Small intestine (tissue), 16 donors: Measurements from ENCODE around the gene OR5L2. TPM values are rescaled to one million over a fixed set of nuclear protein-coding genes. Genes with fewer than 3 reads are reported as not detected.

Experiments
- DNase-seq, 2 donors: peaks; one replicate each; pipeline versions ENCODE4 v3.0.0 to v3.0.0-alpha.2; 2013
- FAIRE-seq: peaks from 2 replicates; lab custom pipeline; 2012; peaks lifted over from hg19 to GRCh38; lab: Jason Lieb, UNC
- H3K27ac ChIP-seq, 3 donors: one replicate each; pipeline ENCODE4 v1.5.1; 2013; ENCODE audit warnings: low read length in 2 of 3, mild to moderate bottlenecking in 2 of 3, control low read depth in 1 of 3, inconsistent platforms in 1 of 3, low read depth in 1 of 3, moderate library complexity in 1 of 3
- H3K27me3 ChIP-seq, 3 donors: one replicate each; pipeline ENCODE4 v1.6.1; 2013; ENCODE audit warnings: low read length in 3 of 3, inconsistent platforms in 1 of 3; ENCODE audit not compliant: control insufficient read depth in 3 of 3, insufficient read depth in 3 of 3
- H3K36me3 ChIP-seq, 3 donors: one replicate each; pipeline ENCODE4 v1.6.1; 2013; ENCODE audit warnings: low read length in 3 of 3, inconsistent platforms in 1 of 3, low read depth in 1 of 3, mild to moderate bottlenecking in 1 of 3, moderate library complexity in 1 of 3; ENCODE audit not compliant: control insufficient read depth in 3 of 3, insufficient read depth in 2 of 3
- H3K4me1 ChIP-seq, 3 donors: one replicate each; pipeline ENCODE4 v1.6.1; 2013; ENCODE audit warnings: low read length in 2 of 3, inconsistent platforms in 1 of 3, low read depth in 1 of 3, mild to moderate bottlenecking in 1 of 3, moderate library complexity in 1 of 3; ENCODE audit not compliant: control insufficient read depth in 3 of 3, insufficient read depth in 2 of 3
- H3K4me3 ChIP-seq, 3 donors: one replicate each; pipeline ENCODE4 v1.5.1; 2013; ENCODE audit warnings: low read length in 3 of 3, control low read depth in 1 of 3, inconsistent platforms in 1 of 3, low read depth in 1 of 3, mild to moderate bottlenecking in 1 of 3, moderate library complexity in 1 of 3
- H3K9me3 ChIP-seq, 2 donors: one replicate each; pipeline ENCODE4 v1.6.1; 2013; ENCODE audit warnings: low read depth in 1 of 2, low read length in 1 of 2; ENCODE audit not compliant: control insufficient read depth in 2 of 2, insufficient read depth in 1 of 2
- WGBS, 3 donors: extraction: QIAGEN DNeasy Blood & Tissue Kit; methylation state at CpG; one replicate each; pipeline ENCODE4 v1.1.7; 2013; 5-methylcytosine and 5-hydroxymethylcytosine counted together
- long read RNA-seq, 10 donors: transcript quantifications; one replicate each; lab custom pipeline, GENCODE V29; 2026
- polyA plus RNA-seq, 4 donors: library from polyadenylated mRNA; stranded (reverse) in 3 of 4; unstranded in 1 of 4; fragments of 200-250 nt in 3 of 4; fragments of 120-200 nt in 1 of 4; gene quantifications; one replicate each; pipeline versions ENCODE4 v1.2.1 to v1.2.3, GENCODE V29; 2013
- donor health status: healthy with polysubstance abuse.
- donor health status: control.
- donor health status: control.
- donor health status: Bipolar disorder and iron deficiency.
- donor health status: healthy.

Gene OR5L2
- polyA plus RNA-seq = not detected
- long read RNA-seq, donor 1 = 0 reads
- long read RNA-seq, donor 2 = 0 reads
- long read RNA-seq, donor 3 = 0 reads
- long read RNA-seq, donor 4 = 0 reads
- long read RNA-seq, donor 5 = 0 reads
- long read RNA-seq, donor 6 = 0 reads
- long read RNA-seq, donor 7 = 0 reads
- long read RNA-seq, donor 8 = 0 reads
- long read RNA-seq, donor 9 = 0 reads
- long read RNA-seq, donor 10 = 0 reads

DNA sequence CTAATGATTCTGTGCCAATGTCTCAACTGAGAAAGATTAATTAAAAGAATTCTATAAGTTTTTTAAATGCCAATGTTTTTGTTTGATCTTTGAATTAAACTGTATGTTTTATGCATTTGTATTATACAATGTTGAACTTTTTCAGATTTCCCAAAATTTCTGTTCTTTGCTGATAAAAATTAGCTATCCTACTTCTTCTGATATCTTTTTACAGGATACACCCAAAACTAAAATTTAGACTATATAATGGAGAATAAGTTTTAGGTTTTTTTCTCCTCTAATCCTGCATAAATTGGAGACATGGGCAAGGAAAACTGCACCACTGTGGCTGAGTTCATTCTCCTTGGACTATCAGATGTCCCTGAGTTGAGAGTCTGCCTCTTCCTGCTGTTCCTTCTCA, at the start of gene OR5L2:
OR5L2 (plus strand) TSS at position 301 of the 400 bp plus-strand sequence; CDS start at position 301, 0 bp downstream.
- Histone ChIP-seq H3K9me3 (peaks cover 0 to 24% of the 10 kb centered on the region in 2 donors), H3K27ac (no peak within 1 kb of the TSS), H3K27me3 (no peaks in the 10 kb centered on the region), H3K4me3 (no peak within 1 kb of the TSS), H3K36me3 (no peaks in the 10 kb centered on the region), H3K4me1 (no peaks in the 10 kb centered on the region)
- FAIRE-seq = no peak
- no peak for DNase-seq

DNA sequence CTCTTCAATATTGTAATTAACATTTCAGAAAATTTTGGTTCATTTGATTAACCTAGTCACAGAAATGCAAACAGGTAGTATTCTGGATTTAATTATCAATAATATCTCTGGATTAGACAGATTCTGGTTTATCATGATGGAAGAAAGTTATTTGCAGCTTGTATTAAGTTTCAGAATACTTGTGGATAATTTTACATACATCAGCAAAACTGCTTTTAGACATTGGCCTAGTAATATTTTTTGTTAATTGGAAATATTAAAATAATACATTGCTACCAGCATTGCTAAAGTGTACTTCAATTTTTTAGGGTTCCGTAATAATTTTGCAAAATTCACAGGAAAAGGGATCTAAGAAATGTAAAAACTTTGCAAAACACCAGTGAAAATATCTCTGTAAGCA, 35.4 kb upstream of the OR5L2 start:
- no peaks in the 10 kb centered on the region for H3K4me1 ChIP-seq
- H3K36me3 ChIP-seq = no peaks in the 10 kb centered on the region
- no peaks in the 10 kb centered on the region for H3K27me3 ChIP-seq
- DNase-seq = no peak
- 75 to 86% (median 86%) methylated on average over 1 of the region's 1 CpG for WGBS, 3 donors
- H3K4me3 ChIP-seq = no peak overlapping the region
- no peak overlapping the region for H3K27ac ChIP-seq
- no peak for FAIRE-seq
- H3K9me3 ChIP-seq = peaks cover 1 to 21% of the 10 kb centered on the region in 2 donors

DNA sequence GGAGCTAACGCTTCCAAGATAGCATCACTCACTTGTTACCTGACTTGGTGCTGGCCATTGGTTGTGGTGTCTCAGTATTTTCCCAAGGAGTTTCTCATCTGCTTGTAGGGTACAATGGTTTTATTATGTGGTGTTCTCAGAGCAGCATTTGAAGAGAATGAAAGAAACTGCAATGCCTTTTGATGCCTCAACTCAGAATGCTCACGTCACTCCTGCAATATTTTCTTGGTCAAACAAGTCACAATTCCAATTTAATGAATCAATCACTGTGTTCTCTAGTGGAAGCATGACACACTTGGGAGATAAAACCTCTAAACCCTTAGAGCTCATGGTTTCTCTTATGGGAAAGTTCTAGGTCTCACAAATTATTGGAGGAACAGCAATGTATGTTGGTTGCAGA, 33.7 kb upstream of the OR5L2 start:
- DNase-seq (no peak), FAIRE-seq (no peak)
- Histone ChIP-seq H3K27ac (no peak overlapping the region), H3K27me3 (no peaks in the 10 kb centered on the region), H3K36me3 (no peaks in the 10 kb centered on the region), H3K4me1 (no peaks in the 10 kb centered on the region), H3K9me3 (peaks cover 1 to 13% of the 10 kb centered on the region in 2 donors), H3K4me3 (no peak overlapping the region)
- WGBS, 3 donors = 42 to 72% (median 66%) methylated on average over 2 of the region's 2 CpGs

- FAIRE-seq (no peak), DNase-seq (no peak)
- Histone ChIP-seq H3K36me3 (no peaks in the 10 kb centered on the region), H3K4me1 (no peaks in the 10 kb centered on the region), H3K27ac (no peak within 1 kb of the TSS), H3K4me3 (no peak within 1 kb of the TSS), H3K9me3 (peaks cover 3 to 21% of the 10 kb centered on the region in 2 donors), H3K27me3 (no peaks in the 10 kb centered on the region)
Observed at GRCh38 chr11:55795256-55795655, 31.8 kb upstream of the OR5L2 start, which contains the start of gene OR5D14. TSS of gene OR5D14 (plus strand) at chr11:55795556. CDS start at chr11:55795556, 0 bp downstream.

DNA sequence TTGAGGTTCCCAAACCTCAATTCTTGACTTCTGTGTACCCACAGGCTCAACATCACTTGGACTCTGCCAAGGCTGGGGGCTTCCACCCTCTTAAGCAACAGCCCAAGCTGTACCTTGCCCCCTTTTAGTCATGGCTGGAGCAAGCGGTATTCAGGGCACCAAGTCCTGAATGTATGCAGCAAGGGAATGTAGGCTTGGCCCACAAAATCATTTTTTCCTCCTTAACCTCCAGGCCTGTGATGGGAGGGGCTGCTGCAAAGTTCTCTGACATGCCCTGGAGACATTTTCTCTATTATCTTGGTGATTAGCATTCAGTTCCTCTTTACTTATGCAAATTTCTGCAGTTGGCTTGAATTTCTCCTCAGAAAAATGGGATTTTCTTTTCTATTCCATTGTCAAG, 20.8 kb upstream of the OR5L2 start:
- H3K4me3 ChIP-seq = no peak overlapping the region
- H3K4me1 ChIP-seq = no peaks in the 10 kb centered on the region
- no peak for DNase-seq
- no peak overlapping the region for H3K27ac ChIP-seq
- H3K9me3 ChIP-seq = peaks cover 0 to 17% of the 10 kb centered on the region in 2 donors
- H3K36me3 ChIP-seq = no peaks in the 10 kb centered on the region
- FAIRE-seq = no peak
- WGBS, 3 donors = 76 to 90% (median 86%) methylated on average over 1 of the region's 1 CpG
- H3K27me3 ChIP-seq = no peaks in the 10 kb centered on the region

- H3K27ac ChIP-seq = no peak within 1 kb of the TSS
- 83 to 93% (median 87%) methylated on average over 1 of the region's 1 CpG for WGBS, 3 donors
- H3K36me3 ChIP-seq = no peaks in the 10 kb centered on the region
- H3K27me3 ChIP-seq = no peaks in the 10 kb centered on the region
- DNase-seq = no peak
- H3K4me3 ChIP-seq = no peak within 1 kb of the TSS
- no peak for FAIRE-seq
- H3K9me3 ChIP-seq = peaks cover 0 to 22% of the 10 kb centered on the region in 2 donors
- H3K4me1 ChIP-seq = no peaks in the 10 kb centered on the region
Observed at GRCh38 chr11:55811067-55811466, 16.0 kb upstream of the OR5L2 start, which contains the start of gene OR5L1. TSS of gene OR5L1 (plus strand) at chr11:55811367. CDS start at chr11:55811467, 100 bp downstream.

- Histone ChIP-seq H3K4me3 (no peak within 1 kb of the TSS), H3K27me3 (no peaks in the 10 kb centered on the region), H3K4me1 (no peaks in the 10 kb centered on the region), H3K27ac (no peak within 1 kb of the TSS), H3K9me3 (peaks cover 0 to 20% of the 10 kb centered on the region in 2 donors), H3K36me3 (no peaks in the 10 kb centered on the region)
- FAIRE-seq (no peak), DNase-seq (no peak)
- WGBS, 3 donors = 82 to 88% (median 82%) methylated on average over 5 of the region's 5 CpGs
Observed at GRCh38 chr11:55819330-55819729, 7.7 kb upstream of the OR5L2 start, which contains the start of gene OR5D18. TSS of gene OR5D18 (plus strand) at chr11:55819630. CDS start at chr11:55819630, 0 bp downstream.

- no peaks in the 10 kb centered on the region for H3K4me1 ChIP-seq
- H3K27me3 ChIP-seq = no peaks in the 10 kb centered on the region
- no peak for DNase-seq
- FAIRE-seq = no peak
- no peak within 1 kb of the TSS for H3K4me3 ChIP-seq
- H3K27ac ChIP-seq = no peak within 1 kb of the TSS
- 21 to 31% (median 23%) methylated on average over 3 of the region's 3 CpGs for WGBS, 3 donors
- H3K9me3 ChIP-seq = peaks cover 0 to 19% of the 10 kb centered on the region in 2 donors
- H3K36me3 ChIP-seq = no peaks in the 10 kb centered on the region
Observed at GRCh38 chr11:55838452-55838851, 11.4 kb downstream of the OR5L2 start, which contains the start of gene OR5D16. TSS of gene OR5D16 (plus strand) at chr11:55838752. CDS start at chr11:55838752, 0 bp downstream.
